ENCODE measurements around the gene DDIT4L.
"Not testable (repeated sequence)": the region's sequence is repeated elsewhere in the genome, so short reads cannot be mapped to it uniquely, and the experiment has no call there.

The DDIT4L gene, protein sequence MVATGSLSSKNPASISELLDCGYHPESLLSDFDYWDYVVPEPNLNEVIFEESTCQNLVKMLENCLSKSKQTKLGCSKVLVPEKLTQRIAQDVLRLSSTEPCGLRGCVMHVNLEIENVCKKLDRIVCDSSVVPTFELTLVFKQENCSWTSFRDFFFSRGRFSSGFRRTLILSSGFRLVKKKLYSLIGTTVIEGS

DNA sequence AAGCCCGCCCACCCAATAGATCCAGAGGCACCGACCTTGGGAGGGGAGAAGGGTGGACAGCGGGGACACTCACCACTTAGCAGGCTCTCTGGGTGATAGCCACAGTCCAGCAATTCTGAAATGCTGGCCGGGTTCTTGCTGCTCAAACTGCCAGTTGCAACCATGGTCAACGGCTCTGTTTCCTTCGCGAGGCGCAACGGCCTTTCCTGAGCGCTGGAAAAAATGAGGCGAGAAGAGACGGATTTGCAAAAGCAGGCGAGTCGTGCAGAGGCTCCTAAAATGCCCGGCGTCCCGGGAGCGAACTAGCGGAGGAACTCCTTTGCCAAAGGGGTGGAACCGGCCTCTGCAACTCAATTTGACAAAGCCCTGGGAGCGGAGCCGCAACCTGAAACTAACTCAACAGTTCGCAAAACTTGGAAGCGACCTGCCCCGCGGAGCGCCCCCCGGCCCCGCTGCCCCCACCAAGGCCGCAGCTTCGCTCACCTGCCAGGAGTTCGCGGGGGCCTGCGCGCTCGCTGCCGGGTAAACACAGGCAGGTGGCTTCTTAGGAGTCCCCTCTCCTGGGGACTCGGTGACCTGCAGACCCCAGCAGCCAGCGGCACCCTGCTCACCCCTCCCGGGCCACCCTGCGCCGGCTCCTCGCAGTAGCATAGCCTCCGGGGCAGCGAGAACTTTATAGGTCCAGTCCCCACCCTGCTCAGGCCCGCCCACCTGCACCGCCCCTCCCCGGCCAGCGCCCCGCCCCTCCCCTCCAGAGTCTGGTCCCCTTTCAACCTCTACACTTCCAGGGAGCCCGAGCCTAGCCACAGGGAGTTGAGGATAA is at the start of gene DDIT4L:
DDIT4L (minus strand) TSS at position 649 of the 823 bp plus-strand sequence; CDS start at position 164, 485 bp downstream.
- DNase-seq (ENCODE audit: low read depth in 2 of 2), result no peak

DNA sequence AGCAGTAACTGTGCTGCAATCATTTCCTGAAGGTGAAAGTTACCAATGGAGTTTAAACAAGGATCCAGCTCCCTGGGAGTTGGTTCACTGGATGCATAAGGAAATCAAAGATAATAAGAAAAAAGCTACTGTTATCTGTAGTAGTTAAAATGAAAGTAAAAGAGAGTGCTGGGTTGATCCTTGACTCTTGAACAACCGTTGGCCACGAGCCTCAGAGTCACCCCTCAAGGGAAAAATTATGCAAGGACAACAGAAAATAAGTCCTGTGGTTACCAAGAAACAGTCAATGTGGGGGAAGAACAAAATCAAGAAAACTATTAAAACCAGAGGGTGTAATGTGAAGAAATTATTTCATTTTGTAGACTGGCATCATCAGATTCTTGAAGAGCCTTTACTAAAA is 49.7 kb upstream of the DDIT4L start:
- DNase-seq (ENCODE audit: low read depth in 2 of 2), result no peak

DNA sequence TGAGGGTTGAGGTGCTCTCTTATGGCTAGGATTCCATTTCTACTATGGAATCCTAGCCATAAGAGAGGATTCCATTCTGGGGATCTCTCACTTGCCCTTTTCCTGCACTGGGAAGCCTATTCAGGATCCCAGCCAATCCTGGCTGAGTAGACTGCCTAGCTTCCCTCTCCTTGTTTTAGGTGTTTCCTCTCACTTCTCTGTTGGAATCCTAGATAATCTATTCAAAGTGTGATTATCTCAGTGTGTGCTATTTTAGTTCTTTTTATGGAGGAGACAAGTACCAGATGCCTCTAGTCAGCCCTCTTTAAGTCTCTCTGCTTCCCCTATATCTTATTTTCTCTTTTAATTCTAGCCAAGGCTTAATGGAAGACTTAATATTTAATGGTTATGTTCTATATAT is 34.5 kb upstream of the DDIT4L start:
- DNase-seq (ENCODE audit: low read depth in 2 of 2), result no peak

DNA sequence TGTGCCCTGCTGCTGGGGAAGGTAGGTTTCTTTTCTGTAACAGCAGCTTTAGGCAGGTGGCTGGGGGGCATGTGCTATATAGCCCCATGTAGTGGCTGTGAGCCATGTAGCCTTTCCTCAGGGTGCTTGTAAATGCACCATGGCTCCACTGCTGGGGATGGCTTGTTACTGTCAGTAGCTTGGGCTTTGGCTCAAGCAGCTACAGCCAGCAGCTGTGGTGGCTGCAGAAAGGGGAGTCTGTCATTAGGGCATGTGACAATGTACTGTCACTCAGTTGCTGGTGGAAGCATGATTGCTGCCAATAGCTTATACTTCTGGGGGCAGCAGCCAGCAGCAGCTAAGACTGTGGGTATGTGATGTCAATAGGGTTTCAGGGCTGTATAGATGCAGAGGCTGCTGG is 33.9 kb upstream of the DDIT4L start:
- DNase-seq (ENCODE audit: low read depth in 2 of 2), result no peak

DNA sequence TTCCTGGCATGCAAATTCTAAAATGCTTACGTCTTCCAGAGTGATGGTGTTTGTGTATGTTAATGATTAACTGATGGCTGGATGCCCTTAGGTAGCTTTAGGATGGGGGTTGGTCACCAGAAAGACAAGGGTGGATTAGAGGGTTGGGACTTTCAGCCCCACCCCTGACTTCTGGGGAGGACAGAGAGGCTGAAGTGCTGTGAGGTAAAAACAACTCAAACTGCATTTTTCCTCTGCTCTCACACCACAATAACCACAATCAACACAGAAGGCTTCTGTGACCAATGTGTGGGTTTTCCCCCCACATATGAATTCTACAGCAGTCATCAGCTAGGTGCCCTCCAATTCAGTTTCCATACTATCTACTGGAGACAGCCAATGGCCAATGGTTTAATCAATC is 18.7 kb upstream of the DDIT4L start:
- no peak for DNase-seq (ENCODE audit: low read depth in 2 of 2)

DNA sequence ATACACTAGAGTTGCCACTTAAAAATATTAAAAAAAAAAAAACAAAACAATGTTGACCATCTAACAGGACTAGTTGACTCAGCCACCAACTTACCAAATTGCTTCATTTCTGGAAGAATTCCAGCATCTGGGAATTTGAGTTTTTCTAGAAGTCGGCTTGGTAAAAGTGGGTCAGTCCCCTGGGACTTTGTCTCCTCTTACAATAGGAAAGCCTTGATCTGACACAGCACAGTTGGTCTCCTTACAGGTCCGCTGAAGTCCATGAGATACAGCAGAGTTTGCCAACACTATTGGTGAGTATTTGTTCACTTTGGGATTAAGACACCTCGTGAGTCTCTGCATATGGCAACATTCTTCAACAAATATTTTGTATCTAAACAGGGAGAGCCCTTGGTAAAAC is 18.2 kb upstream of the DDIT4L start:
- DNase-seq (ENCODE audit: low read depth in 2 of 2), result no peak

DNA sequence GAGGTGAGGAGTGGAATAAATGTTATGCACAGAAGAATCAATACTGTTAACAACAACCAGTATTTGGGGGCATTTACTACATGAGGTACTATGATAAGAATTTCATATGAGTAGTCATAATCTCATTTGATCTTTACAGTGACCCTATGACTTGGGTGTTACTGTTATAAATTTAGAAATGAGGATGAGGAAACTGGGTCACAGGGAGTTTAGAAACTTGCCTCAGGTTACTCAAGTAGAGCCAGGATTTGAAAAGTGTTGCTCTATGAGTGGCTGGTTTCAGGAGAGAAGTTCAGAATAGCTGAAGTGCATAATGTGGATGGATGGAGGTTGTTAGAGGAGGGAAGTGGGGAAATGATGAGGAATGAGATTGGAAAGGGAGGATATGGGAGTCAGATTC is 16.6 kb upstream of the DDIT4L start:
- no peak for DNase-seq (ENCODE audit: low read depth in 2 of 2)

DNA sequence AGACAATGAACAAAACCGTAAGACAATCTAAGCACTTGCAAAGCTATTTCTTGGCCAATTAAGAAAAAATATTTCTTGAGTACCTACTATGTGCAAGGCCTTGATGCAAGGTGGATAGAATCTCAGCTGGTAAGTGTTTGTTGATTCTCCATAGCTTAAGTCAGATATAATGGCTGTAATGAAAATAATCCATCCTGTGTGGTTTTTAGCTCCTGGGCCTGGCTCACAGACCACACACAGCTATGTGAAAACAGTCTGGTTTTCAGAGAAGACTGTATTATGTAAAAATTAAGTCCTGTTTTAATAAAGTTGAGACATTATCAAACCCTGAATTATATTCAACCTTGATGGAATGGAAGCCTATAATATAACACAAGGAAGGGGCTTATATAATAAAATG is 7.8 kb upstream of the DDIT4L start:
- DNase-seq (ENCODE audit: low read depth in 2 of 2), result no peak

DNA sequence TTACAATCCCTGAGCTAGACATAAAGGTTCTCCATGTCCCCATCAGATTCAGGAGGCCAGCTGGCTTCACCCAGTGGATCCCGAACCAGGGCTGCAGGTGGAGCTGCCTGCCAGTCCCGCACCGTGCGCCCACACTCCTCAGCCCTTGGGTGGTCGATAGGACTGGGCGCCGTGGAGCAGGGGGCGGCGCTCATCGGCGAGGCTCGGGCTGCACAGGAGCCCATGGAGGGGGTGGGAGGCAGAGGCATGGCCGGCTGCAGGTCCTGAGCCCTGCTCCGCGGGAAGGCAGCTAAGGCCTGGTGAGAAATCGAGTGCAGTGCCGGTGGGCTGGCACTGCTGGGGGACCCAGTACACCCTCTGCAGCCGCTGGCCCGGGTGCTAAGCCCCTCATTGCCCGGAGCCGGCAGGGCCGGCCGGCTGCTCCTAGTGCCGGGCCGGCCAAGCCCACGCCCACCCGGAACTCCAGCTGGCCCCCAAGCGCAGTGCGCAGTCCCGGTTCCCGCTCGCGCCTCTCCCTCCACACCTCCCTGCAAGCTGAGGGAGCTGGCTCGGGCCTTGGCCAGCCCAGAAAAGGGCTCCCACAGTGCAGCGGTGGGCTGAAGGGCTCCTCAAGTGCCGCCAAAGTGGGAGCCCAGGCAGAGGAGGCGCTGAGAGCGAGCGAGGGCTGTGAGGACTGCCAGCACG is 6.3 kb upstream of the DDIT4L start:
- DNase-seq (ENCODE audit: low read depth in 2 of 2), result not testable (repeated sequence)

DNA sequence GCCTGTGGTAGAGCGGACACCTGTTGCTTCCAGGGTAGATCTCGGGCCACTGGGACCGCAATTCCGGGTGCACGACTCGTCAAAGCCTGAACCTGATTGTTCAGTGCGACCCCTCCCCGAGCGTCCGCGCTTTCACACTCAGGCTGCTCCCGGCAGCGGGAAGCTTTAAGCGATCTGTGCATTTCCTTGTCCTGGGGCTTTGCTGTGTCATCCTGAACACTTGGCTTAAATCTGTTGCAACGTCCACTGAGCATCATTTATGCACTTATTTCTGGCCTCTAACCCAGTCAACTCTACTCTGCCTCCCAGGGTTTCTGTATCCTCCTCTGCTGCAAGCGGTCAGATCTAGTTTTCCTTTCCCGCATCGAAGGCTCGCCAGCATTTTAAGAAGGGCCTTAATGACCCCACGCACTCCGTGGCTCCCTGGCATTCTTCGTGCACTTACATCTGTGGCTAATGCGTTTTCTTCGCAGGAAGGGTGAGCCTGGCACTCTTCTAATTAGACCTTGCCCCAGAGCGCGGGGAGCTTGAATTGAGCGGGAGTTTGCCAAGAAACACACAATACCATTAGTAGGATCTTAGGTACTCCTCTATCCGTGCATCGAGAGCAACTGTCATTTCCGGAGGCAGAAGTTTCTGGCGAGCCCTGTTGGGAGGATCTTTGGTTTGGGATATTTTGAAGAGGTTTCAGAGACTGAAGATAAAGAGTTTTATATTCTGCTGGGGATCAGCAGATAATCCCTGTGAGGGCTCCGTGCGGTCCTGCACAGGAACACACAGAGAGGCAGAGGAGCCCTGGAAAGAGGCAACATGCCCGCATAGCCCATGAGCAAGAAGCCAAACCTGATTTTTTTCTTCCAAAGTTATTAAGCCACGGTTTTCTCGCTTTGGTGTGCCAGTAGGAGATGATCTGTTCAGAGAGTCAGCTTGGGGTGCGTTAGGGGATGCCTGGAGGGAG is 654 bp upstream of the DDIT4L start:
- DNase-seq (ENCODE audit: low read depth in 2 of 2), result no peak

DNA sequence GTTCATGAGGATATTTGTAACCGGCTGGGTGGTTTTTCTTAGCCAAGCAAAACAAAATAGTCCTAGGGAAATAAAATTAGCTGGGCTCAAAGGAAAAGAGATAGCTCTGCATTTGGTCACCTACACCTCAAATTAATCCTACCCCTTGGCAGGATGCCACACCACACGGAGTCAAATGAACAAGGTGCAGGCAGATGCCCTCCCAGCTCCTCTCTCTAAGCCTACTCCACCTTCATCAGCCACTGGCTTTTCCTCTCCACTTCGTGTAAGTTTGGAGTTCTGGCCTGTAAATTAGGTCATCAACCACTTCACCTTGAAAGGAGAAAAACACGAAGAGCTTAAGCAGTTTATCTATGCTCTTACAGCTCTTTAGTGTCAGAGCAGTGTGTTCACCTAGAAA is 1.4 kb downstream of the DDIT4L start:
- no peak for DNase-seq (ENCODE audit: low read depth in 2 of 2)

DNA sequence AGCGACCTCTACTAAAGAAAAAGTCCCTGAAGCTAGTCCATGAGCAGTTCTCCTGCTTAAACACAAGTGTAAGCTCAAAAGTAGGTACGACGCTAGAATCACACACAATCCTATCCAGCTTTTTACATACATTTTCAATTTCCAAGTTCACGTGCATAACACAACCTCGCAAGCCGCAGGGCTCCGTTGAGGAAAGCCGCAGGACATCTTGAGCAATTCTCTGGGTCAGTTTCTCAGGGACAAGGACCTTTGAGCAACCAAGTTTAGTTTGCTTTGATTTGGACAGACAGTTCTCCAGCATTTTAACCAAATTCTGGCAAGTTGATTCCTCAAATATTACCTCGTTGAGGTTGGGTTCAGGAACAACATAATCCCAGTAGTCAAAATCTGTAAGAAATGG is 2.5 kb downstream of the DDIT4L start:
- DNase-seq (ENCODE audit: low read depth in 2 of 2), result no peak

DNA sequence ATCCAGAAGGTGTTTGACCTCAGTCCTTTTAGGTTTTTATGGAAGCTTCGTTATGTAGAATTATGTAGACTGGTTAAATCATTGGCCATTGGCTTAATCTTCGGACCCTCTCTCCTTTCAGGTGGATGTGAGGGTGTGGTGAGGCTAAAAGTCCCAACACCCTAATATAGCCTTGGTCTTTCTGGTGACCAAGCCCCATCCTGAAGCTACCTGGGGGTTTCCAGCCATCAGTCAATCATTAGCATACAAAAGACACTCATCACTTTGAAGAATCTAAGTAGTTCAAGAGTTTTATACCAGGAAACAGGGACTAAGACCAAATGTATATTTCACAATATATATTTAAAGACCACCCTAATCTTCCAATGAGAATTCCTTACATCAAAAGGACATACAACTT is 5.5 kb downstream of the DDIT4L start:
- no peak for DNase-seq (ENCODE audit: low read depth in 2 of 2)

DNA sequence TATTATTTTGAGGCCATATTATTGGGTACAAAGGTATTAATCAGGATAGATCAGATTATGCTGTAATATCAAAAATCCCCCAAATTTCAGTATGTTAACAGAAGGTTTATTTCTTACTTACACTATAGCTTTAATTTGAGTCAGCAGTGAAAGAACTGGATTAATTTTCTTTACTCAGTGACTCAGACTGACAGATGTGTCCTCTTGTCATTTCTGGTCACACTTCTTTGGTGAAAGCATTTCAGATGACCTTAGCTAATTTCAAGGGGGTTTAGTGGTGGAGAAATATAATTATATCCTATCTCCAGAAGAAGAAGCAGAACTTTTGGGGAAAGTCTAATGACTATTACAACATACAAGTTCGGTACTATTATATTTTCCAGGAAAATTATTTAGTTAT is 12.4 kb downstream of the DDIT4L start:
- DNase-seq (ENCODE audit: low read depth in 2 of 2), result no peak

DNA sequence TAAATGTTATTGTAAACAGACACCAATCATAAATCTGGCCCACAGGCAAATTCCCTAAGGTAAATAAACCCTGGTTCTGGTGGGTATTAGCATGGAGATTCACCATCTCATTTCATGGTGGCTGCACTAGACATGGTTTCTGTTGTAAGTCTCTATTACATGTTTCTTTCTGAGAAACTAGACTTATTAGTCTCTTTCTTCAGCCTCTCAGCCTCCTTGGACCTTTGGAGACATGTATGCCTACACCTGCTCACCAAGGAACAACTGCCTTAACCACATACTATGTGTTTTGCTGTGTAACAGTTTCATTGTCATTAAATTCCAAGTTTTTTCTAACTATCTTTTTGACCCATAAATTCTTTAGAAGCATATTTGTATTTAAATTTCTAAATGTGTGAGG is 13.1 kb downstream of the DDIT4L start:
- DNase-seq (ENCODE audit: low read depth in 2 of 2), result no peak

DNA sequence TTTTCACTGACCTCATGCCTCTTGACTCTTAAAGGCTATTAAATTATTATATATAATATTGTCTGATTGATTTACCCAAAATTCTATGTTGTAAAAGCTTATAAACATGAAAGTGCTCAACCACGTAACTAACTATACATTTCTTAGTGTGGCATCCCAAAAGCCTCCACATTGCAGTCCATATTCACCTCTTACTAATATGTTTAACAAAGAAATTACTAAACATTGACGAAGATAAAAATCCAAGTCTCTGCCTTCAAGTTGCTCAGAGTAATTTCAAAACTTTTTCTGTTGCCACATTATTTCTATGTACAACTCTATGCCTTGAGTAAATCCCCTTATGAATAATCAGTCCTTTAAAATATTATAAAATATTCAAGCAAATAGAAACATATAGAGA is 14.4 kb downstream of the DDIT4L start:
- DNase-seq (ENCODE audit: low read depth in 2 of 2), result no peak

DNA sequence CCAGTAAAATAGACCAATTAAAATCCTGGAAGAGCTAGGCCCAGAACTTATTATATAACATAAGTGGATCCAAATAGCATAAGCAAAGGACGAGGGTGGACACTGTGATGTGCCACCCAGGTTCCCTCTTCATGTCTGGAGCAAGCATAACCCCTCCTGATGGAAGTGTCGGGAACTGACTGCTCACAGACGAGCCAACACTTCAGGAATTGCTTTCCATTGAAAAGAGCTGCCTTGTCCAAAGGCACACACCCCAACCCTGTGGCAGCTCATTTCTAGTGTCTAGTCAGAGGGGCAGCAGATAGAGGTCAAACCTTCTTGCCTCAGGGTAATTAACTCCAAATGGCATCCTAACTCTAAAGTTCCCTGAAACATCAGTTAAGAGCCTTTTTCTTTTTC is 15.3 kb downstream of the DDIT4L start:
- no peak for DNase-seq (ENCODE audit: low read depth in 2 of 2)

DNA sequence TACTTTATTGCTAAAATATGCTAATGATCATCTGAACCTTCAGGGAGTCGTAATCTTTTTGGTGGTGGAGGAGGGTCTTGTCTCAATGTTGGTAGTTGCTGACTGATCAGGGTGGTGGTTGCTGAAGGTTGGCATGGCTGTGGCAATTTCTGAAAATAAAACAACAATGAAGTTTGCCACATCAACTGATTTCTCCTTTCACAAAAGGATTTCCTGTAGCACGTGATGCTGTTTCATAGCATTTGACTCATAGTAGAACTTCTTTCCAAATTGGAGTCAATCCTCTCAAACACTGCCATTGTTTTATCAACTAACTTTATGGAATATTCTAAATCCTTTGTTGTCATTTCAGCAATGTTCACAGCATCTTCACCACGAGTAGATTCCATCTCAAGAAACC is 19.3 kb downstream of the DDIT4L start:
- DNase-seq (ENCODE audit: low read depth in 2 of 2), result no peak

DNA sequence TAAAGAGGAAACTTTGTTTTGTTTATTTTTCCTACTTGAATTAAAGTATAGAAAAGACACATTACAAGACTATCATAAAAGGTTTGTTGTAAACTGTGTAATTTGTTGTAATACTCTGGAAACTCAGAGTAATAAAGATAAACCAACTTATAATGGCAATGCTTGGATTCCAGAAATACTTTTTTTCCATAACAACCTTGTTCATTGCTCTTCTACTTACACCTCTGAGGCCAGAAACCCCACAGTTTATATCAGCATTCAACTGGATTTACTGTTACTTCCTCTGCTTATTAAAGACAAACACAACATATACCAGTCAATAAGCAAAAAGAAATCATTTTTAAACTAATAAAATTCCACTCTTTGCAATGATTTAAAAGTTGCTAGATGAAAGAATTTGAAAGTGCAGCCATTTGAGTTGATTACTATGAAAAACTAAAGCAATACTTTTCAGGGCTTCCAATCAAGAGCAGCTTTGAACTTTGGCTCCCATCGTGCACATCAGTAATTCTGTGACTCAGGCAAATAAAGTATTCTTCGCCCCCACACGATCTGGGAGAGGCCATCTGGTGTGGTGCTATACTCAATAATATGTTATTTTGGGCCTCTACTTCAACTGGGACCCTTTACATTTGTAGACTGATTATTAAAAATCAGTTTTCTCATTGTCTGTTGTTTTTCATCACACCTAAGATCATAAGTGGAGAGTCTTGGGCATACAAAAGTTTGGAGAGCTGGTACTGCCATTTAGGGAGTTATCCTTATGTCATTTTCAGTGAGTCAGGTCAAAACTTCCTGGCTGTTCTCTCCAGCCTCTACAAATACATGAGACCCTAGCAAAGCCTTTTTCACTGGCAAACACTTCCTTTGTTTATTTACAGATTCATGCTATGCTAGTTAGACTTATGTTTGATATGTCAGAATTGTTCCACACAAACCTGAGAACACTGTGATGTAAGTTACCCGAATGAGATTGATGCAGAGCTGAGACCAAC is 20.5 kb downstream of the DDIT4L start:
- no peak for DNase-seq (ENCODE audit: low read depth in 2 of 2)

DNA sequence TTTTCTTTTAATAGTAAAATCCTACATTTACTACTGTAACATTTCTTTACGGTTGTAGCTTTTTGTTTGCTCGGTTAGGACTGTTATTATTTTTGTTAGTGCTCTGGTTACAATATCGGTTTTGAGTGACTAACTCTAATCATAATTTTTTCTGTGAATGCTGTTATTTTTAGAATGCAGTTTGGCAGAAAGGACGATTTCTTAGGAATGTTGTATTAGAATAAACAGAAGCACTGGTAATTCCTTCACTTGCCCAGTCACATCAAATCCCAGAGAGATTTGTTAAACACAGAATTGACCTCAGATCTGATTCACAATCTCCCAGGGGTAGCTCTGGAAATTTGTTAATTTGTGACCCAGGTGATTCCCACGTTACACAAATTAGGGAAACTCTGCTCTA is 21.7 kb downstream of the DDIT4L start:
- no peak for DNase-seq (ENCODE audit: low read depth in 2 of 2)

Measured in activated CD4-positive, alpha-beta T cell treated with anti-CD3 and anti-CD28 coated beads for 24 hours (primary cell).